PC-9 (cell line): Measurements from ENCODE around the gene LSM12. TPM values are rescaled to one million over a fixed set of nuclear protein-coding genes. Genes with fewer than 3 reads are reported as not detected.

Experiments used
- BruUV-seq: library from RNA; stranded (reverse); fragments of 400-500 nt; replicated peaks from 2 replicates; lab custom pipeline; 2021; lab: Mats Ljungman, UMichigan
- CTCF ChIA-PET: fragments of 300-600 bp; sonication (Branson Sonifier 250); formaldehyde crosslinking; loops from one replicate; lab custom pipeline; 2022; ENCODE audit warnings: antibody characterized with exemption; lab: Charles Lee
- POLR2A ChIA-PET: fragments of 300-600 bp; sonication (Branson Sonifier 250); formaldehyde crosslinking; loops from one replicate; lab custom pipeline; 2022; ENCODE audit warnings: antibody characterized with exemption; ENCODE audit not compliant: unreplicated experiment; lab: Charles Lee
- DNase-seq, 2 experiments: peaks; one replicate each; pipeline versions ENCODE4 v3.0.0 to v3.0.0-alpha.2; 2015 to 2022; ENCODE audit warnings: mixed read lengths in 1 of 2
- H2AFZ ChIP-seq: fragments of 200-600 bp; sonication (generic); 2 replicates; pipeline ENCODE4 v1.8.1; 2017; ENCODE audit warnings: antibody characterized with exemption
- H3F3A ChIP-seq: fragments of 200-600 bp; sonication (generic); 2 replicates; pipeline ENCODE4 v1.8.1; 2017; ENCODE audit warnings: antibody characterized with exemption, mild to moderate bottlenecking, low read depth; ENCODE audit not compliant: insufficient read depth
- H3K27ac ChIP-seq: fragments of 200-600 bp; sonication (generic); 2 replicates; pipeline ENCODE4 v1.6.1; 2016; ENCODE audit warnings: mixed run types
- H3K27me3 ChIP-seq: fragments of 200-600 bp; sonication (generic); 2 replicates; pipeline ENCODE4 v1.6.1; 2016; ENCODE audit warnings: low read depth, mixed run types; ENCODE audit not compliant: insufficient read depth
- H3K36me3 ChIP-seq: fragments of 200-600 bp; sonication (generic); 2 replicates; pipeline ENCODE4 v1.6.1; 2016; ENCODE audit warnings: low read depth, mixed run types
- H3K4me1 ChIP-seq: fragments of 200-600 bp; sonication (generic); replicated peaks from 2 replicates; pipeline ENCODE4 v1.6.1; 2016; ENCODE audit warnings: mixed run types; ENCODE audit not compliant: insufficient read depth
- H3K4me2 ChIP-seq: fragments of 200-600 bp; sonication (generic); 2 replicates; pipeline ENCODE4 v1.6.1; 2017; ENCODE audit warnings: mixed run types
- H3K4me3 ChIP-seq: fragments of 200-600 bp; sonication (generic); 2 replicates; pipeline ENCODE4 v1.6.1; 2016; ENCODE audit warnings: mixed run types
- H3K79me2 ChIP-seq: fragments of 200-600 bp; sonication (generic); 2 replicates; pipeline ENCODE4 v1.6.1; 2017; ENCODE audit warnings: low read depth, mixed run types
- H3K9me2 ChIP-seq: fragments of 200-600 bp; sonication (generic); 2 replicates; pipeline ENCODE4 v1.8.1; 2017; ENCODE audit warnings: mild to moderate bottlenecking; ENCODE audit not compliant: insufficient read depth
- H3K9me3 ChIP-seq: fragments of 200-600 bp; sonication (generic); 2 replicates; pipeline ENCODE4 v1.8.1; 2016; ENCODE audit warnings: low read depth; ENCODE audit not compliant: insufficient read depth
- H4K20me1 ChIP-seq: fragments of 200-600 bp; sonication (generic); 2 replicates; pipeline ENCODE4 v1.8.1; 2017; ENCODE audit not compliant: insufficient read depth
- CTCF ChIP-seq: fragments of 200-600 bp; sonication (generic); conservative IDR thresholded peaks from 2 replicates; pipeline ENCODE4 v1.6.1; 2017; ENCODE audit warnings: mixed run types, antibody characterized with exemption, mild to moderate bottlenecking, moderate library complexity
- EZH2 ChIP-seq: fragments of 200-600 bp; sonication (generic); IDR thresholded peaks from 2 replicates; pipeline ENCODE4 v1.8.0; 2017; ENCODE audit warnings: antibody characterized with exemption, low read depth
- intact Hi-C: fragments of 100-400 bp; cut with micrococcal nuclease; formaldehyde crosslinking; loops from one replicate; pipeline ENCODE4 v1.10.0; 2022; ENCODE audit not compliant: unreplicated experiment
- total RNA-seq: library from RNA; stranded (reverse); gene quantifications from 2 replicates; pipeline ENCODE4 v1.2.3, GENCODE V29; 2021

Gene LSM12
- total RNA-seq, 1 experiment from 2014 or later: 62.7 TPM

GRCh38 chr17:44086364-44087311 is 20.2 kb upstream of the LSM12 start:
- H4K20me1 ChIP-seq: no peaks in the 10 kb centered on the region
- DNase-seq: peak; percentile 56 to 58
- no peak overlapping the region for H3K27ac ChIP-seq
- H3F3A ChIP-seq: peaks cover 17% of the 10 kb centered on the region
- no peak for TF ChIP-seq EZH2
- TF ChIP-seq CTCF: no peak
- H3K79me2 ChIP-seq: no peaks in the 10 kb centered on the region
- no TSS peak for BruUV-seq
- no peaks in the 10 kb centered on the region; the same call in 1 of the 2 replicates for H3K36me3 ChIP-seq
- POLR2A ChIA-PET: interaction anchor here (0.6 kb wide), 3 partner anchors 9 to 470 kb away, joined by 3 to 15 read pairs (median 4); partner anchors contain the start of gene FZD2
- H2AFZ ChIP-seq: no peak overlapping the region
- no peak overlapping the region for H3K4me3 ChIP-seq
- intact Hi-C loops: loop anchor here (2.0 kb wide), 1 partner anchor 22 kb away; no protein-coding TSS in a partner anchor
- no peaks in the 10 kb centered on the region for H3K27me3 ChIP-seq
- no peaks in the 10 kb centered on the region for H3K9me2 ChIP-seq
- H3K4me2 ChIP-seq: peak overlapping the region; percentile 63
- H3K9me3 ChIP-seq: no peaks in the 10 kb centered on the region
- peaks cover 16% of the 10 kb centered on the region for H3K4me1 ChIP-seq
- CTCF ChIA-PET: no interaction called here

- Histone ChIP-seq H3F3A (peaks cover 17% of the 10 kb centered on the region), H3K36me3 (no peaks in the 10 kb centered on the region; the same call in 1 of the 2 replicates), H3K4me1 (peaks cover 16% of the 10 kb centered on the region), H4K20me1 (no peaks in the 10 kb centered on the region), H3K27me3 (no peaks in the 10 kb centered on the region), H3K4me2 (no peak overlapping the region), H3K79me2 (no peaks in the 10 kb centered on the region), H3K9me3 (no peaks in the 10 kb centered on the region), H2AFZ (no peak overlapping the region), H3K4me3 (no peak overlapping the region), H3K9me2 (no peaks in the 10 kb centered on the region), H3K27ac (no peak overlapping the region)
- TF ChIP-seq EZH2 (no peak), CTCF (no peak)
- ChIA-PET CTCF (interaction anchor here (0.6 kb wide), 1 partner anchor 43 kb away, joined by 3 read pairs; no protein-coding TSS in a partner anchor), POLR2A (no interaction called here)
- BruUV-seq: no TSS peak
- no peak for DNase-seq
- intact Hi-C loops: loop anchor here (2.0 kb wide), 1 partner anchor 23 kb away; no protein-coding TSS in a partner anchor
Observed at GRCh38 chr17:44085908-44086307, 19.4 kb upstream of the LSM12 start.

- no peaks in the 10 kb centered on the region for H3K9me3 ChIP-seq
- ChIA-PET CTCF (interaction anchor here (0.6 to 2.0 kb wide), 4 partner anchors 11 to 83 kb away, joined by 3 to 27 read pairs (median 10); no protein-coding TSS in a partner anchor), POLR2A (no interaction called here)
- H3K4me1 ChIP-seq: peaks cover 16% of the 10 kb centered on the region
- H2AFZ ChIP-seq: no peak overlapping the region
- no peak for TF ChIP-seq CTCF
- TF ChIP-seq EZH2: no peak
- intact Hi-C loops: no loop called here
- H3K27ac ChIP-seq: no peak overlapping the region
- no peaks in the 10 kb centered on the region; the same call in 1 of the 2 replicates for H3K36me3 ChIP-seq
- DNase-seq: no peak
- no peak overlapping the region for H3K4me3 ChIP-seq
- H4K20me1 ChIP-seq: no peaks in the 10 kb centered on the region
- no peaks in the 10 kb centered on the region for H3K27me3 ChIP-seq
- H3K9me2 ChIP-seq: no peaks in the 10 kb centered on the region
- no peaks in the 10 kb centered on the region for H3K79me2 ChIP-seq
- H3F3A ChIP-seq: peaks cover 17% of the 10 kb centered on the region
- H3K4me2 ChIP-seq: no peak overlapping the region
- BruUV-seq: no TSS peak
Observed at GRCh38 chr17:44084921-44085320, 18.4 kb upstream of the LSM12 start.
